Stimulated activated CD8-positive, alpha-beta memory T cell treated with anti-CD3 and anti-CD28 coated beads, Interleukin-7, amount 100 ng/mL, for 48 hours (primary cell): ENCODE data around the gene FAM193B.

Experiments
- DNase-seq, 2 donors: peaks; one replicate each; pipeline ENCODE4 v3.0.0-alpha.2; 2020; ENCODE audit warnings: low read depth in 1 of 2; ENCODE audit errors: extremely low read depth in 1 of 2

Gene FAM193B

DNA sequence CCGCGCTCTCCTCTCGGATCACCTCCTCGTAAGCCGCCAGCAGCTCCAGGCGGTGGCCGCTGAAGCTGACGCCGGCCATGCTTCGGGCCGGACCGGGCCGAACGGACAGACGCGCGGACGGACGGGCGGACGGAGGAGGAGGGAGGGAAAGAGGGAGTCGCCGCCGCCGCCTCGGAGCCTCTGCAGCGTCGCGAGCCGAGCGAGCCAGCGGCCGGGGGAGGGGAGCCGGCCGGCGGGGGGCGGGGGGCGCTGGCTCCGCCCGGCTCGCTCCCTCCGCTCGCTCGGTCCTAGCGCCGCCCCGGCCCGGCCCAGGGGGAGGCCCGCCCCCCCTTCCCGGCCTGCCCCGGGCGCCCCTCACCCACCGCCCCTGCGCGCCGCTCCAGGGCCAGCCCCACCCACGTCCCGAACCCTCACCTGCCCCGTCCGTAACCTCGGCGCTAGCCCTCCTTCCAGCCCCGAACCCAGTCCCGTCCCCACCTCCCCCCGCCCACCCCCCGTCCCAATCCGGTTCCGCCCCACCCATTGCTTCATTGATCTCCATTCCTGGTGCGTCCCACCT lies 80.8 kb downstream of the FAM193B start, which contains the start of gene DBN1:
DBN1 (minus strand) TSS at position 192 of the 559 bp plus-strand sequence; CDS start at position 79, 113 bp downstream.
- DNase-seq: no peak

- DNase-seq: peak; percentile 78 to 82
Observed at GRCh38 chr5:177472460-177473442, 81.6 kb downstream of the FAM193B start.

GRCh38 chr5:177471610-177472356 lies 82.6 kb downstream of the FAM193B start:
- peak; percentile 60 to 77 for DNase-seq

DNA sequence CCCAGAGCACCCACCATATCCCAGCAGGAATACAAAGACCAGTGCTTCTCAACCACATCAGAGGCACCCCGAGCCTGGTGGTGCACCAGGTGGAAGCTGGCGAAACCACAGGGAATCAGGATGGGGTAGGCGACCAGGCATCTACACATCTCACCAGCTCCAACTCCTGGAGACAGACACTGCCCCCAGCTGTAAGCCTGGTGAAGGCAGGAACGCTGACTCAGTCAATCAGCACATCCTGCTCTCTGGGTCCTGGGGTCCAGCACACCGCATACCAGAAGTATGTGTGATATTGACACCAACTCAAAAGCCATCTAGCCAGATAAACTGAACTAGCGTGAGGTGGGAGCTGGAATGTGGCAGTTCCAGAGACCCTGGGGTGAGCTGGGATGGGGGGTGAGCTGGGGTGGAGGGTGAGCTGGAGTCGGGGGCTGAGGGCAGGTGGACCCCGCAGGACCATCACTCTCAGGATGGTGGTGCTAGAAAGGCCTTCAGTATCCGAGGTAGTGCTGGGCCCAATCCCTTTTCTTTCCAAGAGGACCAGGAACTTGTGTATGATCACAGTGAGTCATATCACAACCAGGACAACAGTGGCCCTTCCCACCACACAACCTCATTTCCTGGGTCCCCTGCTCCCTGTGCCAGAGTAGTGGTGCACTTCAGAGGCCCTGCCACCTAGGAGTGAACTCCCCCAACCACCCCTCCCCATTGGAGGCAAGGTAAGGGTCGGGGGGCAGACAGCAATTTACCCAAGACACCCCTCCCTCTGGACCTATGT lies 83.4 kb downstream of the FAM193B start:
- no peak for DNase-seq
